Stimulated activated CD4-positive, alpha-beta T cell treated with anti-CD3 and anti-CD28 coated beads, Interleukin-1b, Interleukin-23, amount 100 ng/mL, for 4 hours (primary cell): ENCODE data around the gene SLC38A10.

ENCODE experiments used
- DNase-seq, 2 donors: peaks; one replicate each; pipeline ENCODE4 v3.0.0-alpha.2; 2020; ENCODE audit warnings: low read depth in 2 of 2

Gene SLC38A10

DNA sequence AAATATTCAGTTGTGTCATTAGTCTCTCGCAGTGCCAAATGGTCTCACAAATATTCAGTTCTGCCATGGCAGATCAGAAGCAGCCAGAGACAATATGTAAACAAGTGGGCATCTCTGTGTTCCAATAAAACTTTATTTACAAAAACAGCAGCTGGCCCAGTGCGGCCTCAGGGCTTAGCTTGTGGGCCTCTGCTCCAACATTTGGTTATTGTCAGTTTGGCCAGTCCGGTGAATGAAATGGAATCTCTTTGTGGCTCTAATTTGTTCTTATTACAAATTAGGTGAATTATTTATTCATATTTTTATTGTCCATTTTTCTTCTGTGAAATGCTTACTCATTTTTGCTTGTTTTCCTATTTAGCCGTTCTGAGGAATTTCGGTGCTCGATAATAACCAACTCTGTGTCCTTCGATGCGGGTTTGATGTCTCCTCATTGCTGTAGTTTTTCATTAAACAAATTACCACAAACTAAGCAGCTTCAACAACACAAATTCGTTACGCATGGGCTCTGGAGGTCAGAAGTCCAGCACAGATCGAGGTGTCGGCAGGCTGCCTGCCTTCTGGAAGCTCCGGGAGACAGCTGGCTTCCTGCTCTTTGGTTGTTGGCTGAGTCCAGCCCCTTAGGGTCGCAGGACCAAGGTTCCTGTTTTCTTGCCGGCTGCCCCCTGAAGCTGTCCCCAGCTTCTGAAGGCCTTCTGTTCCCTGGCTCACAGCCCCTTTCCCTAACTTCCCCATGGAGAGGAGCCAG, 4.1 kb upstream of the SLC38A10 start:
- DNase-seq, result no peak

DNA sequence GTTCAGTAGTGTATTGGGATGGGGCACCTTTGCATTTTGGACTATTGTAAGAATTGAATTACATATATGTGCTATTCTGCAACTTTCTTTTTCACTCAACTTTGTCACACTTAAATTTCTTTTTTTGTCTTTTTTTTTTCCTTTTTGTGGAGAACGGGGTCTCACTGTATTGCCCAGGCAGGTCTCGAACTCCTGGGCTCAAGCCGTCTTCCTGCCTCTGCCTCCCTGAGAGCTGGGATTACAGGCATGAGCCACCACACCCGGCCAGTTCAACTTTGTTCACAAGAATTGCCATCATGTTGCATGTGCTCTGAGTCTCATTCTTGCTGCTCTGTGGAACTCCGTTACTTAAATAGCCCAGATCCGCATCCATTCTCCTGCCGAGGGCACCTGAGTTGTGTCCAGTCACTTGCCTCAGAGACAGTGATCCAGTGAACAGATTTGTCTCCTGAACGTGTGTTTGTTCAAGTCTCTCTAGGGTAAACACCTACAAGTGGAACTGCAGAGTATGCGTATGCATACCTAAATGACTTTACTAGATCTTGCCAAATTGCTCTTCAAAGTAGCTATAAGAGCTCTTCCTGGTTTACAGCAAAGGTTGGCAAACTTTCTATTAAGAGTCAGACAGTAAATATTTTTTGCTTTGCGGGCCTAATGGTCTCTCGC, 3.4 kb upstream of the SLC38A10 start:
- no peak for DNase-seq

DNA sequence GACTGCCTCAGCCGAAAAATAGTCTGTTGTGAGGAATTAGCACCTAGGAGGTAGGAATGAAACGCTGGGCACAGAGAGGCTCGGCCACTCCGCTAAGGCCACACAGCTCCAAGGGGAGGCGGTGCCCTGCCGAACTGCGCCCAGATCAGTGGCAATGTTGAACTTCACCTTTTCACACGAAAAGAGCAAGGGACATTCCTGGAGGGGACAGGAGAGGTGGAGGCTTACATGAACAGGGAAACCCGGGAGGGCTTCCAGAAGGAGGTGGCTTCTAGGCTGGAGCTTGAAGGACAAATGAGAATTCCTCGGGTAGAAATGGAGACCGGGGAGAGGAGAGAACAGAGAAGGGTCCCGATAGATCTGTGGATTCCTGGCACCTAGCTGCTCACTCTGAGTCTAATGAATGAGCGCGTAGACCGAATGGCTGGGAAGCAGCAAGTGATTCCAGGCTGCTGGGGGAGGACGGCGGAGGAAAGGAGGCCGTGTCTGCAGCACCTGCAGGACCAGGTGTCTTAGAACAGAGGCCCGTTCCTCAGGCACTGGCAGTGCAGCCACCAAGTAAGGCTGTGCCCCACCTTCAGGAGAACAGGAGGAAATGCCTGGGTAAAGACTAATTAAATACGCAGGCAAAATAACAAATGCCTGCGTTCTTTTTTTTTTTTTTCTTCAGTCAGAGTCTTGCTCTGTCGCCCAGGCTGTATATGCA, 722 bp upstream of the SLC38A10 start:
- DNase-seq, result peak in 1 of 2 donors; percentile 14

DNA sequence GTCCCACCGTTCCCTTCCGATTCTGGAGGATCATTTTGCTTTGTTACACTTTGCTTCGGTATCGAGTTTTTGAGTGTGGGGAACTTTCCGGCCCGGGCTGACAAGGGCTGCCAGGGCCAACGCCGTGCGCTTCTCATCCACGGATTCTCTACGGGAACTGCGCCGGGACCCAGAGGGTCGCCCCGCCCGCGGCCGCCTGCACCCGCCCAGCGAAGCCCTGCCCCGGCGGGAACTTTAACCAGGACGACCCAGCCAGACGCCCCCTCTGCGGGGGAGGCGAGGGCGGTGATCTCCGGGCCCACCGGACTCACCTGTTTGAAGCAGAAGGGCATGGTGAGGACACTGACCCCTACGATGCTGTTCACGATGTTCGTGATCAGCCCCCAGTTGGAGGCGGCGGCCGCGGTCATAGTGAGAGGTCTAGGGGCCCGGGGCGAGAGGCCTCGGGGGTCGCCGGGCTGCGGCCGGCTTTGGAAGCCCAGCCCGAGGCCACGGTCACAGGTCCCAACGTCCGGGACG, 536 bp downstream of the SLC38A10 start:
- no peak for DNase-seq

DNA sequence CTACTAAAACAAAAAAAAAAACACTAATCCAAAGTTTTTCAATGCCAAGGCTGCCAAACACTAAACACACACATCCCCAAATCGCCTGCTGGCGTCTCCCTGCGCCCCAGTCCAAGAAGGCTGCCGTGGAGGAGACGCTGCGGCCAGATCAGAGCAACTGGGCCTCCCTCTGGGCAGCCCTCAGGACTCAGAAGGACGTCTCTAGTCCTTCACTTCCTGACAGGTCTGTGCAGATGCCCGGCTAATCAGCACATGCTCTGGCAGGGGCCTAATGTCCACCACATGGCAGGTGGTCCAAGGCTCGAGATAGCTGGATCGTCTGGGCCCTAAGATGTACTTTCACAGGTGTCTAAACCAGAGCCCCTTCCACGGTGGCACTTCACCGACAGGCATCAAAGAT, 2.7 kb downstream of the SLC38A10 start:
- DNase-seq, result no peak

DNA sequence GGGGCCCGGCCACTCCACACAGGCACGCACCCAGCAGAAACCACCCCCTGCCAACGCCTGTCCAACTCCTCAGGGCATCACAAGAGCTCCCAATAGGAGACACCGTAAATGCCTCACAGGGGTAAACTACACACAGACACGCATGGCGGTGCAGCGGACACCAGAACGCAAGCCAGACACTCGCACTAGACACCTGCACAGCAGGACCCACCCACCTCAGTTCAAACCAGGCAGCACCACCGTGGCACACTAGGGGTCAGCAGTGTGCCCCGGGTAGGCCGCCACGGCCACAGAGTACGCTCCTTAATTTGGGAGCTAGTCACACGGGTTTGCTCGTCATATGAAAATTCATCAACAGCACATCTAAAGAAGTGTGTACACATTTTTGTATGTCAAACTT, 3.4 kb downstream of the SLC38A10 start:
- peak; percentile 65 for DNase-seq

DNA sequence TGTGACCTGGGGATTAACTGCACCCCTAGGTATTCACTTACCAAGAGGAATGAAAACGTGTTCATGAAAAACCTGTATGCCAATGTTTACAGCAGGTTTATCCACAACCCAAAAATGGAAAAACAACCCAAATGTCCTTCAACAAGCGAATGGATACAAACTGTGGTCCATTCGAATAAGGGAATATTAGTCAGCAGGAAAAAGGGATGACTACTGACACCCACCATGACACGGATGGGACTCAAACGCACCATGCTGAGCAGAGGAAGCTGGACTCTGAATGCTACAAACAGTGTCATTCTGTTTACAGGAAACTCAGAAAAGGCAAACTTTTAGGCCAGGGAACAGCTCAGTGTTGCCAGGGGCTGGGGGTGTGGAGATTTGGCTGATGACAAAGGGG, 4.9 kb downstream of the SLC38A10 start:
- no peak for DNase-seq

DNA sequence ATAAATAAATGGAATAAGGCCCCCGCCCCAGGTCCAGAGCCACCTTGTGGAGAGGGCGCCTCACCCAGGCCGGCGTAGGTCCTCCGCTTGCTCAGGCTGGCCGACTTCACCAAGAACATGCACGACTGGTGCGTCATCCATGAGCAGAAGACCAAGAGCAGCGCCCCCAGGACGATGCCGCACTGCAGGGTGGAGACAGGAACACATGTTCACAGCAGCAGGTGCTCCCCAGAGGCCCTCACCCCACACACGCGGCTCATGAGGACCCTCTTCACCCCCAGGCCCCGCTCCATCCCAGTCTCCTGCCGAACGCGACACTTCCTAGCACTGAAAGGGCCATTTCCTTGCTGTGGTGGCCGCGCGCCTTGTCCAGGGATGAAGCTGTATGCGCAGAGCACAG, 5.5 kb downstream of the SLC38A10 start:
- DNase-seq, result no peak

DNA sequence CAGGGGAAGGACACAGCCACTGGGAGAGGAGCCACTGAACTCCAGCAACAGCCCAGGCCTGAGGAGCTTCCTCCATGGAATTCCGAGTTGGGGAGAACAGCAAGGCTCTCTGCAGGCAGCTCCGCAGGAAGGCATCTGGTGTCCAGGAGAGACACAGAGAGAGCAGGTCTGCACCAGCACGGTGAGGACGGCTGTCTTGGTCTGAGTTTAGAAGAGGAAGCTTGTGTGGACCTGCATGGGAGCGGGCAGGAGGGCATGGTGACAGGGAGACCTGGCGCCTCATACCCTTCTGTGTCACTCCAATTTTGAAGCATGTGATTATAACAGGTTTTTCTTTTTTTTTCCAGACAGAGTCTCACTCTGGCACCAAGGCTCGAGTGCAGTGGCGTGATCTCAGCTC, 6.4 kb downstream of the SLC38A10 start:
- DNase-seq, result no peak

DNA sequence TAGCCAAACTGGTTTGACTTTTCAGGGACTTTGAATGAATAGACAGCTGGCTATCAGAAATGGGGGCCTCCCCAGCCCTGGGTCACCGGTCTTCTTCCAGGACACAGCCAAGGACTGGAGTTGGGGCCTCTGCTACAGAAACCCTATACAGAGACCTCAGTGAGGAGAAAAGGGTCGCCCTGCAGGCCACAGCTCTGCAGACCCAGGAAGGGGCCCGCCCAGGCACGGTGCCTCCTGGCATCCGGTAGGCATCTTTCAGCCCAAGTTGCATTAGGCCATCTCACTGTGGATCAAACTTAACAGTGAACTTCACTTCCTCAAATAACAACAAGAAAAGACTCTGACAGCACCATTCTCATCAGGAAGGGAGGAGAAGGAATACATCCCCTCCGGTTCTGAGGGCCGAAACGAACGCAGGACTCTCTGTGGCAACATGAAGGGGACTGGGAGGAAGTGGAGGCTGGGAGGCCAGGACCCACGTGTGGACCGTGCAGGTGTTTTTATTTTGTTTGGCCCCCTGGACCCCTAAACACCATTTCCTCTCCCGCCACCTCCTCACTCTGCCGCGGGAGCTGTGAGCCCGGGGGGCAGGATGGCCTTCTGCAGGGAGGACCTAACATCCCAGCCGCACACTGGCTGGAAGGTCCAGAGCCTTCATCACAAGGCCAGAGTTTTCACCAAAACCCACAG, 7.2 kb downstream of the SLC38A10 start:
- no peak for DNase-seq

DNA sequence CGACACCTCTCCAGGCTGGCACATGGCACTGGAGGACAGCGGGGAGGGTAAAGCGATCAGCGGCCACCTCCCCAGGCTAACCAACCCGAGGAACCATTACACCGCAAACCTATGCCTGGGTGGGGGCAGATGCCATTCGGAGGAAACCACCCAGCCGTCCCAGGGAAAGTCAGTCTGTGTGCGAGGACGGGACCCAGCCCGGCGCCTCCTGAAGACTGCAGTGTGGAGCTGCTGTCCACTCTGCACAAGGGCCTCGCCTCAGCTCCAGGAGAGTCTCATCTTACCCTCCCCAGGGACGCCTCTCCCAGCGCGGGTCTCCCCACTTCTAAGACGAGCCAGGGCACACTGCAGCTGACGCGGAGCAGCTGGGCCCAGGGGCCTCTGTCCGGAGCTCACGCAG, 8.0 kb downstream of the SLC38A10 start:
- no peak for DNase-seq

DNA sequence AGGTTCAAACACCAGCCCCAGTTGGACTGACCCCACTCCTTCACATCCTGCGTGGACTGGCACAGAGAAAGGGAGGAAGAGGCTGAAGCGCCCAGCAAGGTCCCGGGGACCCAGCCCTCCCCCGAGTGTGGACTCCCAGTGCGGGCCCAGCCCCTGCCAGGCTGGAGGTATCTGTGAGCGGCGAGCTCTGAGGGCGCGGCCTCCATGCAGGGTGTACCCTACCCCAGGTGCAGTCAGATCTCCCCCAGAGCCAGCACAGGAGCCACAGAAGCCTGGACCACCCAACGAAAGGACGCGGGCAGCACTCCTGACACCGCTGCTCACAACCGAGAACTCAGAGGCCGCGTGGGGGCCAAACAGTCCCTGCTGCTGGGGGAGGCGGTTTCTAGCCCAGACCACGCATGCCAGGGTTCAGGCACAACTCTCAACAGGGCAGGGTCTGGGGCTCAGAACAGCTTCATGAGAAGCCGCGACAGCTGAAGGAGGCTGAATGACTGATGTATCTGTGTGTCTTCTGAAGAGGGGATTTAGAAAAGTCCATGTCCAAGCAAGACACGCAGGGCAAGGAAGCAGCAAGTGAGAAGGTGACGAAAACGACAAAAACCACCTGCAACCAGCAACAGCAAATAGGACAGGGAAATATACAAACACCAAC, 8.5 kb downstream of the SLC38A10 start:
- no peak for DNase-seq

DNA sequence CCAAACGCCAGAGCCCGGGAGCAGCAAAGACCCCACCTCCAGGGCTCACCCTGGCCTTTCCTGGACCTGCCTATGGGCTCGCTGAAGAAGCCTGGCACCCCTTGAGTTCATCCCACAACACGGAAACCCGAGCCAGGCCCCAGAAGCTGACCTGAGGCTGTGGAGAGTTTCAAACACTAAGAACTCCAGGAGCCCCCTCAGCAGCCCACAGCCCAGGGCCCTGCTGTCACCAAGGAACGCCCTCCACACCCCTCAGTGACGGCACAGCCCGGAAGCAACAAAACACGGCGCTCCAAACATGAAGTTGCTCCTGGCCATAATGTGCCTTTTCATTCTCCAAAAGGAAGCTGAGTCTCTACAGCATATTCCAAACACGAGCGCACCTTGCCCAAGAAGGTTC, 9.2 kb downstream of the SLC38A10 start:
- no peak for DNase-seq

DNA sequence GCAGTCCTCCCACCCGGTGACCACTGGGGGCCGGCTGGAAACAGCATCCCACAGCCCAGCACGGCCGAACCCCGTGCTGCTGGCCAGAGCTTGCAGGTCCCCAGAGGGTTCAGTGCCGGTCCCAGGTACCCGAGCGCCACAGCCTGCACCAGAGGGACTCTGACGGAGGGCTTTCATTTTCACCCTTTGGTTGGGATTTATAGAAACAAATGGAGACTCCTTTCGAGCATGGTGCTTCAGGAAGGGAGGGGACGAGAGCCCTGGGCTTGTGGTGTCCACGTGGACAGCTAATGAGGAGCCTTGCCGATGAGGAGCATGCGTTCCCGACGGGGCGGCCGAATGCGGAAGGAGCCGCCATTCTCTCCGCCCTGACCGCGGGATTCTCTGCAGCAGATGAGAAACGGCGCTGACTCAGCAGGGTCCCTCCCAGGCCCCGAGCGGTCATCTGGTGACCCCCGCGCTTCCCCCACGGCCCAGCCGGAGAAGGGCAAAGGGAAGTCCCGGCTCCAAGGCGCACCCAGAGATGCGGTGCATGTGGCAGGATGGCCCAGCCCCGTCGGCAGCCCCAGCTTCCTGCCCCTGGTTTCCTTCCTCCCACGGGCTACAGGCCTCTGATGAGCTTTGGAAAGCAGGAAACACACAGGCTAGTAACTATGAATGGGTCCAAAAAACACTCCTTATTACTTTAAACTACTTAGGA, 9.8 kb downstream of the SLC38A10 start:
- DNase-seq, result peak; percentile 33 to 50

DNA sequence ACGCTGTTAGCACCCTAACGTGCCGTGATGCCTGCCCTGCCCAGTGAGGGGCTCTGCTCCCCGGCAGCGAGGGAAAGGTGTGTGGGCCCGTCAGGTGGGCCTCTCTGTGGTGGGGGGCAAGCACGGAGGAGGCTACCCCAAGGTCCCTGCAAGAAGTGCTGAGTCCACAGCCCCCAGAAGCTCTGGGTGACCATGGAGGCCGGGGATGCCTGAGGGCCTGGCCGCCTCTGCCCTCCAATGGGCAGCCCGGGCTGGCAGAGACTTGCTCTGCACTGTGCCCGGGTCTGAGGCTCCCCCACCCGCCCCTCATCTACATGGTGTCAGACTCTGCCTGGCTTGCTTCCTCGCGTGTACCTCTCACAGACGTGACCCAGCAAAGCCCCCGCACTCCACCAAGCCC, 12.2 kb downstream of the SLC38A10 start:
- no peak for DNase-seq

DNA sequence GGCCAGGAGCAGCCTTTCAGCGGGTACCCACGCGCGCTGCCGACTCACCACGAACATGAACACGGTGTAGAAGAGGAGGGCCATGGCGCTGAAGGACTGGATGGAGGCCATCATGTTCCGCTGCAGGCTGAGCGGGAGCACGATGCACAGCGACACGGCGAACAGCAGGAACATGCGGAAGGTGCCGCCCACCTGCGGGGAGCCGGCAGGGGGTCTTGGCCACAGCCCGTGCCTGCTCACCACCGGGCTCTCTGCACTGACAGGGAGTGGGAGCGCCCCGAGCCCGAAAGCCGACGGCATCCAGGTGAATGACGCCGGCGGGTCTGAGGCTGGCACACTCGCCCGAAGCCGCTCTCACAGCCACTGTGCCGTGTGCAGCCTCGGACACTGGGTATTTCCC, 13.0 kb downstream of the SLC38A10 start:
- no peak for DNase-seq

DNA sequence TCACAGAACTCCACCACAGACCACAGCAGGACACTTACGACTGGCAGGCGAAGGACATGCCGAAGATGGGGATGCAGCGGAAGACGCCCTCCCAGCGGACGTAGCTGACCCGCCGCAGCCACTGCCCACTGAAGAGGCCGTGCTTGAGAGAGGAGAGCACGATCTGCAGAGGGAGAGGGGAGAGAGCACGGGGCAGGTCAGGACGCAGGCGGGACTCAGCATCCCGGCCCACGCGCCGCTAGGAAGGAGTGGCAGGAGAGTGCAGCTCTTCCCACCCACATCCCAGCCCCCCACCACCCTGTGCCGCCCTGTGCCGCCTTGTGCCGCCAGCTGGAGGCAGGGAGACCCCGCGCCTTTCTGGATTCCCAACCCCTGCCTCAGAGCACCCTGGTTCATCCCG, 14.5 kb downstream of the SLC38A10 start:
- DNase-seq, result no peak

DNA sequence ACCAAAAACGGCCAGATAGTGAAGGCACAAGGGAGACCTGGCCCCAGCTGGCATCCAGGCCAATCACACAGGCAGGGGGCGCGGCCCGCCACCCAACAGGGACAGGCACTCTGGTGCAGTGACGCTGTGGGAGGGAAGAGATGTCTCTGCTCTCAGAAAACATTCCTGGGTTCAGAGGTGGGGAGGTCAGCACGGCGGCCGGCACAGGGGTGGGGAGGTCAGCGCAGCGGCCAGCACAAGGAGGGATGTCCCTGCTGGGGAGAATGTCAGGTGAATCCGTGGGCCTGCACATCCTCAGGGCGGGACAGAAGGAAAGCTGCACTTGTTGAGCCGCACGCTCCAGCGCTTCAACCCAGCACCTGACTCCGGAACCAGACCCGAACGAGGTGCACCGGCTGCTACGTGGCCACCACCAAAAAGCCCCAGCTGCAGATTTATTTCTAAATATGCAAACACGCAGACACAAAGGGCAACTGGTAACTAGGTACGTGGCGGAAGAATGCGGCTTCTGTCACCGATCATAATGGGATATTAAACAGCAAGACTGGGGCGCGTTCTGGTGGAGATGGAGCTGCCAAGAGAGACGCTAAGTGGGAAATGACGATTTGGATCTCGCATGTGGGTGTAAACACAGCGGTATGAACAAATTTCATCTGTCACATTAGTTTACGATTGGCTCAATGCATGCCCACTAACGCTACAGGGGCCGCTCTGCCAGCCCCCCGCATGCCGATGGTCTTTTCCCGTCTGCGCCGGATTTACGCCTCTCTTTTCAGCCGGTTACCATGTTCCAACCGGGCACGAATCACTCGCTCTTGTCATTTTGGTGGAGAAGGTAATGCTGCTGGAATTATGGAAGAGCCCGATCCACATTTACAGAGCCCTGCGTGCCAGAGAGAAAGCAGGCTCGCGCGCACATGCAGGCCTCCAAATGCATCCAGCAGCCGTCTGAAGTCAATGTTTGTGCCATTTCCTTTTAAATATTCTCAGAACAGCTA, 15.5 kb downstream of the SLC38A10 start:
- DNase-seq, result no peak

DNA sequence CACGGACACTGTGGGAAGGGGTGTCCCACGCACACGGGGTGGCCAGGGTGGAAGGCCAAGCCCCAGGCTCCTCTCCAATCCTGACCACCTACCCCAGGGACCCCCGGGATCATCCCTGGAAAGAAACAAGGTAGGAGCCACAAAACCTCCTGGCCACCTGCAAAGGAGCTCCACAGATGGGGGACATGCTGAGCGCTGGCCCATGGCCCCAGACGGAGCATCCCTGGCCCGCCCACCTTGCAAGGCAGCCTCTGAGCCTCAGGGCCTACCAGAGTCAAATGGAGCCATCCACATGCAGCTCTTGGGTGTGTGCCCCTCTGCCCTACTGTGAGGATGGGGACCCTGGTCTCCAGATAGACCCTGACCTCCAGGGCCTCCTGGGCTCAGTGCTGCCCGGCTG, 16.3 kb downstream of the SLC38A10 start:
- no peak for DNase-seq
